Measurements from ENCODE around the gene DDX51.

DDX51 gene

GRCh38 chr12:132144115-132144809 is at the start of gene DDX51, which contains the start of gene NOC4L:
TSS of gene DDX51 (minus strand) at chr12:132144319. CDS start at chr12:132144296, 23 bp downstream.
TSS of gene NOC4L (plus strand) at chr12:132144457. CDS start at chr12:132144489, 32 bp downstream.
- TF ChIP-seq, protein P1, sequence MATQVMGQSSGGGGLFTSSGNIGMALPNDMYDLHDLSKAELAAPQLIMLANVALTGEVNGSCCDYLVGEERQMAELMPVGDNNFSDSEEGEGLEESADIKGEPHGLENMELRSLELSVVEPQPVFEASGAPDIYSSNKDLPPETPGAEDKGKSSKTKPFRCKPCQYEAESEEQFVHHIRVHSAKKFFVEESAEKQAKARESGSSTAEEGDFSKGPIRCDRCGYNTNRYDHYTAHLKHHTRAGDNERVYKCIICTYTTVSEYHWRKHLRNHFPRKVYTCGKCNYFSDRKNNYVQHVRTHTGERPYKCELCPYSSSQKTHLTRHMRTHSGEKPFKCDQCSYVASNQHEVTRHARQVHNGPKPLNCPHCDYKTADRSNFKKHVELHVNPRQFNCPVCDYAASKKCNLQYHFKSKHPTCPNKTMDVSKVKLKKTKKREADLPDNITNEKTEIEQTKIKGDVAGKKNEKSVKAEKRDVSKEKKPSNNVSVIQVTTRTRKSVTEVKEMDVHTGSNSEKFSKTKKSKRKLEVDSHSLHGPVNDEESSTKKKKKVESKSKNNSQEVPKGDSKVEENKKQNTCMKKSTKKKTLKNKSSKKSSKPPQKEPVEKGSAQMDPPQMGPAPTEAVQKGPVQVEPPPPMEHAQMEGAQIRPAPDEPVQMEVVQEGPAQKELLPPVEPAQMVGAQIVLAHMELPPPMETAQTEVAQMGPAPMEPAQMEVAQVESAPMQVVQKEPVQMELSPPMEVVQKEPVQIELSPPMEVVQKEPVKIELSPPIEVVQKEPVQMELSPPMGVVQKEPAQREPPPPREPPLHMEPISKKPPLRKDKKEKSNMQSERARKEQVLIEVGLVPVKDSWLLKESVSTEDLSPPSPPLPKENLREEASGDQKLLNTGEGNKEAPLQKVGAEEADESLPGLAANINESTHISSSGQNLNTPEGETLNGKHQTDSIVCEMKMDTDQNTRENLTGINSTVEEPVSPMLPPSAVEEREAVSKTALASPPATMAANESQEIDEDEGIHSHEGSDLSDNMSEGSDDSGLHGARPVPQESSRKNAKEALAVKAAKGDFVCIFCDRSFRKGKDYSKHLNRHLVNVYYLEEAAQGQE (IDR thresholded peaks at IDR 0.05; ENCODE audit: low read depth): 0 out of 2 replicates have a peak, but pooled peaks have one; percentile 30
- TF ChIP-seq EGR1 (IDR thresholded peaks at IDR 0.05) (peak; percentile 52; the same call in 1 of the 2 replicates), TEAD4 (IDR thresholded peaks at IDR 0.05) (peak; percentile 33; the same call in 1 of the 2 replicates), EP300 (IDR thresholded peaks at IDR 0.05; ENCODE audit: borderline replicate concordance) (peak; percentile 38; the same call in 1 of the 2 replicates), FOXM1 (IDR thresholded peaks at IDR 0.05; ENCODE audit: borderline replicate concordance, low read depth) (no peak), TCF12 (IDR thresholded peaks at IDR 0.05; ENCODE audit: low read depth) (peak; percentile 74; the same call in 1 of the 2 replicates), CEBPB (IDR thresholded peaks at IDR 0.05) (no peak), RAD21 (IDR thresholded peaks at IDR 0.05; ENCODE audit: low read depth) (no peak), ZBTB7A (IDR thresholded peaks at IDR 0.05; ENCODE audit: low read depth) (no peak), YY1 (IDR thresholded peaks at IDR 0.05; ENCODE audit: low read depth) (peak; percentile 92), USF1 (IDR thresholded peaks at IDR 0.05) (peak; percentile 36; the same call in 1 of the 2 replicates), NFIC (IDR thresholded peaks at IDR 0.05) (no peak), TAF1 (IDR thresholded peaks at IDR 0.05; ENCODE audit: low read depth) (peak; percentile 81), CREB1 (IDR thresholded peaks at IDR 0.05; ENCODE audit: low read depth) (peak; percentile 100)
- TF ChIP-seq, protein P2, sequence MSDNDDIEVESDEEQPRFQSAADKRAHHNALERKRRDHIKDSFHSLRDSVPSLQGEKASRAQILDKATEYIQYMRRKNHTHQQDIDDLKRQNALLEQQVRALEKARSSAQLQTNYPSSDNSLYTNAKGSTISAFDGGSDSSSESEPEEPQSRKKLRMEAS (IDR thresholded peaks at IDR 0.05): peak; percentile 96

- TF ChIP-seq, protein P2 (IDR thresholded peaks at IDR 0.05): no peak
- TF ChIP-seq EGR1 (IDR thresholded peaks at IDR 0.05) (no peak), TEAD4 (IDR thresholded peaks at IDR 0.05) (no peak), TAF1 (IDR thresholded peaks at IDR 0.05; ENCODE audit: low read depth) (no peak), EP300 (IDR thresholded peaks at IDR 0.05; ENCODE audit: borderline replicate concordance) (no peak), CREB1 (IDR thresholded peaks at IDR 0.05; ENCODE audit: low read depth) (no peak), RAD21 (IDR thresholded peaks at IDR 0.05; ENCODE audit: low read depth) (no peak), ZBTB7A (IDR thresholded peaks at IDR 0.05; ENCODE audit: low read depth) (no peak), CEBPB (IDR thresholded peaks at IDR 0.05) (no peak), FOXM1 (IDR thresholded peaks at IDR 0.05; ENCODE audit: borderline replicate concordance, low read depth) (no peak), NFIC (IDR thresholded peaks at IDR 0.05) (no peak), TCF12 (IDR thresholded peaks at IDR 0.05; ENCODE audit: low read depth) (no peak), YY1 (IDR thresholded peaks at IDR 0.05; ENCODE audit: low read depth) (no peak), USF1 (IDR thresholded peaks at IDR 0.05) (no peak)
- TF ChIP-seq, protein P1 (IDR thresholded peaks at IDR 0.05; ENCODE audit: low read depth): no peak
These were observed 47.8 kb upstream of the DDX51 start for GRCh38 chr12:132191715-132192553.

- TF ChIP-seq RAD21 (IDR thresholded peaks at IDR 0.05; ENCODE audit: low read depth): no peak
- no peak for TF ChIP-seq EP300 (IDR thresholded peaks at IDR 0.05; ENCODE audit: borderline replicate concordance)
- TF ChIP-seq, protein P1 (IDR thresholded peaks at IDR 0.05; ENCODE audit: low read depth): no peak
- no peak for TF ChIP-seq USF1 (IDR thresholded peaks at IDR 0.05)
- TF ChIP-seq TEAD4 (IDR thresholded peaks at IDR 0.05): no peak
- no peak for TF ChIP-seq ZBTB7A (IDR thresholded peaks at IDR 0.05; ENCODE audit: low read depth)
- no peak for TF ChIP-seq TCF12 (IDR thresholded peaks at IDR 0.05; ENCODE audit: low read depth)
- no peak for TF ChIP-seq NFIC (IDR thresholded peaks at IDR 0.05)
- TF ChIP-seq CEBPB (IDR thresholded peaks at IDR 0.05): no peak
- no peak for TF ChIP-seq CREB1 (IDR thresholded peaks at IDR 0.05; ENCODE audit: low read depth)
- TF ChIP-seq TAF1 (IDR thresholded peaks at IDR 0.05; ENCODE audit: low read depth): no peak
- TF ChIP-seq, protein P2 (IDR thresholded peaks at IDR 0.05): no peak
These were observed 46.8 kb upstream of the DDX51 start for GRCh38 chr12:132190834-132191500.
